Hindlimb muscle (tissue), 1 donor: ENCODE measurements around the gene CACNA1C. TPM values are rescaled to one million over a fixed set of nuclear protein-coding genes. Genes with fewer than 3 reads are reported as not detected.

Experiments used
- DNase-seq: peaks from one replicate; pipeline ENCODE4 v3.0.0-alpha.2; 2013
- polyA plus RNA-seq: library from polyadenylated mRNA; unstranded; fragments of 120-200 nt; gene quantifications from one replicate; pipeline ENCODE4 v1.2.1, GENCODE V29; 2013; ENCODE audit not compliant: insufficient read length

CACNA1C gene
- polyA plus RNA-seq, 1 donor, result 3.4 TPM

DNA sequence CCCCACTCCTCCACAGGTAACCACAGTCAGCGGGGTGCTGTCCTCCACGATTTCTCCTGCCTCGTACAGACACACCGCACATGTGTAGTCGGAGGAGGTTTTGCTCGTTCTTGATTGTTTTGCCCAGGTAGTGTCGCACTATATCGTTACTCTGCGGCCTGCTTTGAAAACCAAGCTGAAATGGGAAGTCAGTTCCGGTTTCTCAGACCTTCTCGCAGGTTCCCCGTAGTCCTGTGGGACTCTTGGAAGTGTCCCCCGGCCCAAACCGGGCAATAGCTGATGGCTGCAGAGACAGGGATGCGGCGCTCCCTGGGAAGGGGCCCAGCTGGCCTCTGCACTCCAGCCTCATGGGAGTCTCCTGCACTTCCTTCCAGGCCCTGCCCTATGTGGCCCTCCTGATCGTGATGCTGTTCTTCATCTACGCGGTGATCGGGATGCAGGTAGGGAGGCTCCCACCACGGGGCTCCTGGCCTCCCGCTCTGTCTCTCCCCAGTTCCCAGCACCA is 600.7 kb downstream of the CACNA1C start:
- no peak for DNase-seq

DNA sequence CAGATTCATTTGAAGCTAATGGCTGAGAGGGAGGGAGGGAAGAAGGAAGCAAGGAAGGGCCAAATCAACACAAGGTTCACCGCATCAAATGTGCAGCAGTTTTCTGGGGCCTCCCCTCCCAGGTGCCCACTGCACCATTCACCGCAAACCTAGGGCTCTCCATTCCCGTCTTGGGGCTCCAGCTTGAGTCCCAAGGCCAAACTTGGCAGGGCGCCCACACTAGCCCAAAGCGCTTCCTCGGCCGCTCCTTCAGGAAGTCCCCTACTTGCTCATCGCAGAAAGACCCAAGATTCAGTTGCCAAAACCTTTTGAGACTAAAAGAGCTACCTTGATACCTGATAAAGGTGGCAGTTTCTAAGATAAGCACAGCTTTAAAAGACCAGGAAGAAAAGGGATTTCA is 601.5 kb downstream of the CACNA1C start:
- no peak for DNase-seq

DNA sequence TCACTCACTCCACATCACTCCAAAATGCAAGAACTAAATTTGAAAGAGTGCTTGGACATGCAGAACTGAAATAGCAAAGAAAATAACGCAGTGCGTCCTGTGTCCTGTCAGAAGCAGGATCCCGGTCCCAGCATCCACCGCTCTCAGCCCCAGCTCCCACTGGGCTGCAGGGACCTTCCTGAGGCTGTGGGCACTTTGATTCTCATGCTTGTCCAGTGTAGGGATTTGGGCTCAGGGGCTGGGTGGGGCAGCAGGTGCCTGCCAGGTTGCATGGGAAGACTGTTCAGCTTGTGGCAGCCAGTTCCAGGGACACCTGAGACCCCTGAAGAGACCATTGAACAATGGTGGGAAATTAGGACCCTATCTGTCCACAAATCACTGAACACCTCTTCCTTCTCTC is 602.0 kb downstream of the CACNA1C start:
- DNase-seq, result no peak

DNA sequence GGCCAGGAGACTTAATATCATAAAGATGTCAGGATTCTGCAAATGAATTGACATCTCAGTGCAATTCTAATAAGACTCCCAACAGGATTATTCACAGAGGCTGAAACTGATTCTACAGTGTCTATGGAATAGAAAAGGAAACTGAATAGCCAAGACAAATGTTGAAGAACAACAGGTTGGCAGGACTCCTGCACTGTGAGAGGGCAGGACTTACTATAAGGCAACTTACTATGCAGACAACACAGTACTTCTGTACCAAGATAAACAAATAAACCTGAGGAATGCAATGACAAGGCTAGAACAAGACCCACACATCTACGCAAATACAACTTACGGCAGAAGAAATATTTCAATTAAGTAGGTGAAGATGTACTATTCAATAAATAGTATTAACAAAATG is 609.7 kb downstream of the CACNA1C start:
- DNase-seq, result no peak

DNA sequence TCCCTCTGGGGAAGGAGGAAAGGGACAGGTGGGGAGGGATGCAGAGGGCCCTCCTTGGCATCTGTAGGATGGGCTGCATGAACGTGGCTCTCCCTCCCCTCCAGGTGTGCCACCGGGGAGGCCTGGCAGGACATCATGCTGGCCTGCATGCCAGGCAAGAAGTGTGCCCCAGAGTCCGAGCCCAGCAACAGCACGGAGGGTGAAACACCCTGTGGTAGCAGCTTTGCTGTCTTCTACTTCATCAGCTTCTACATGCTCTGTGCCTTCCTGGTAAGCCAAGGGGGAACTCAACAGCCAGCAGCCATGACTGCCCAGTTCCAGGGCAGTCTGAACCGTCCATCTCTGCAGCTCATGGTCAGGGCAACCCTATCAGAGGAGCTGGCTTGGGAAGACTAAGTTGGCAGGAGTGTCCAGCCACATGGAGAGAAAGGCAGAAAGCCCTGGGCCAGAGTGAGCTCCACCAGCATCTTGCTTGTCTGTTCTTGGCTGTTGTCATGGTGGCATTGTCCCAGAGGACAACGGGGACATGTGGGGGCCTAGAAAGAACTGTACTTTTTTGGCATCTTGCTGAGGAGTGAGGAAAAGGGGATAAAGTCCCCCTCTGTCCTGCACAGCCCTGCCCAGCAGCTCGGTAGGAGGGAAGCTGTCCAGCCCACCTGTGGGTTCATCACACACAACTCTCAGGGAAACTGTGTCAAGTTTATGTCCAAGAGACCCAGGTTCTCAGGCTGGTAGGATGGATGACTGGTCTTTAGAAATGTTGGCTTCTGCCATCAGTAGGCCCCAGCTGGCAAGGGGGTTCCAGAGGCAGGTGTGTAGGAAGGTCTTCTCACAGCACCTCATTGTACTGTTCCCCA is 612.2 kb downstream of the CACNA1C start:
- DNase-seq, result no peak

DNA sequence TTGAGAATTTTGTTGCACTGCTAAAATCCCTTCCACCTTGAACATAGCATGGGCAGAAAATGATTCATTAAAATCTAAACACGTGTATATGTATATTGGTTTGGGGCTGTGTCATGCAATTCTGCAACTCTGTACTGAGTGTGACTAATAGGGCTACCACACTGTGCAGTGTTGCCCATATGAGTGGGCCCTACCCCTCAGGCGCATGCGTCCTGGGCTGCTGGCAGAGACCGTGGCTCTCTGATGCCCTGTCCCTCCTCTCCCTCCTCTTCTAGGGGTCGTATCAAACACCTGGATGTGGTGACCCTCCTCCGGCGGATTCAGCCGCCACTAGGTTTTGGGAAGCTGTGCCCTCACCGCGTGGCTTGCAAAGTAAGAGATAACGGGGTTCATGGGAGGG is 613.6 kb downstream of the CACNA1C start:
- no peak for DNase-seq

DNA sequence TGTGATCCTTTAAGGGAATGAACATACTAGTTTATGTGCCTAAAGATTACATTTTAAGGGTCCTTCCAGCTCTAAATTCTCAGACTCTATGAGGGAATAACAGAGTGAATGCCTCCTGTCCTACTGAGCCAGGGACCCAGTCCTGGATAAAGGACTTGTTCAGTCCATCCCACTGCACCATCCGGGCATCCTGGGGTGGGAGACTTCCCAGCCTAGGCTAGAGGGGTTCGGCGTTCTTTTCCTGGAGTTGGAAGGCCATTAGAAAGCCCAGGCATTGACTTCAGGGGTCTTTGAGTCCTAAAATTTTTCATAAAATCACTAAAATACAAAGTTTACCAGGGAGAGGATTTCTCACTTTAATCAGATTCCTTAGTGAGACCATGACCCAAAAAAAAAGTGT is 614.1 kb downstream of the CACNA1C start:
- no peak for DNase-seq

DNA sequence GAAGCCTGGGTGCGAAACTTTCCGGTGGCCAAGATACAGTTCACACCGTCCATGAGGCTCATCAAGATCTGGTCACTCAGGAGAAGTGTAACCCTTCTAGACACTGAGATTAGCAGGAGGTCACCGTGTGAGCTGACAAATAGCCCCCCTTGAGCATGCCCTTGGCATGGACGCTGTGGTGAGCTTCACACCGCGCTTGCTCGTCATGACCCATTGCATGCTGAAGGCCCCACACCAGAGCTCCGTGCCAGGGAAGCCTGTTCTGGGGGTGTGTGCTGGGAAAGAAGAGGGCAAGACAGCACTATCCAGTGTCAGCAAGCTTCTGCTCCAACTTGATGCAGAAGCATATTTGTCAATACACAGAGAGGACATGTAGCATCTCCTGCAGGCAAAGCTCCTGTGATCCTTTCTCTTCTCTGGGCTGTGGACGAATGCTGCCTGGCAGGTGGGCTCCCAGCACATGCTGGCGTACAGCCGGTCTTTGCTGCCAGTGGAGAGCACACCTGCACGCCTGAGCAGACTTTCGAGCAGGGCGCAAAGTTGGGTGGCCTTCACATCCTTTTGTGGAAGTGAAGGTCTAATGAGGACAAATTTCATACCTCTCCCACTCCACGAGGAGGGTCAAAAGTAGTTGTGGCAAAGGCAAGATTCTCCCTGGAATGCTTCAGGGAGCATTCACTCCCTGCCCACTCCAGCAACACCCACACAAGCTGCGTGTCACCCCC is 615.1 kb downstream of the CACNA1C start:
- DNase-seq, result no peak

DNA sequence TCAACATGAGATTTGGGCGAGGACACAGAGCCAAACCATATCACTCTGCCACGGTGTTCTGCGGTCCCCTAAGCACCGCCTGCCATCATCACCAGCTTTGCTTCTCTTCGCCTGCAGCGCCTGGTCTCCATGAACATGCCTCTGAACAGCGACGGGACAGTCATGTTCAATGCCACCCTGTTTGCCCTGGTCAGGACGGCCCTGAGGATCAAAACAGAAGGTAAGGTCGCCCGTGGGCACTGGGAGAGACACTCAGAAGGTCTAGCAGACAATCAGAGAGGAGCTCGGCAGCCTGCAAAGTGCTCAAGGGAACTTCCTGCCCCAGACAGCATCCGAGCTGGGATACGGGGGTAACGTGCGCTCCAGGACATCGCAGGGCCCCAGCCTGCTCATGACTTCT is 616.0 kb downstream of the CACNA1C start:
- no peak for DNase-seq

DNA sequence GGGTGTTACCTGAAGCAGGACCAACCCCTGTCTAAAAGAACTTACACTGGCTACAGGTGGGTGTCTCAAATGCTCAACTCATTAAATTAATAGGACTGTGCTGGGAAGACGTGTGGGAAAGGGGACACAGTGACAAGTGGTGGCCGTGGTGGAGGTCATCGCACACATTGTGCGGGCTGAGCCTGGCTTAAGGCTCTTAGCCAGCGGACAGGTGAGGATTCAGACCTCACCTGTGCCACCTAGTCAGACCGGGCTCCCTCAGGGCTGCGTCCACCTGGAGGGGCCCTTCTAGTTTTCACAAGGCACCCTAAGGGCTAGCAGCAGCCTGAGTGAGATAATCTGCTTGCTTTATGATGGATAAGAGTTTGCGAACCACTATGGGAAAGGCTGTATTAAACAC is 616.8 kb downstream of the CACNA1C start:
- DNase-seq, result no peak

DNA sequence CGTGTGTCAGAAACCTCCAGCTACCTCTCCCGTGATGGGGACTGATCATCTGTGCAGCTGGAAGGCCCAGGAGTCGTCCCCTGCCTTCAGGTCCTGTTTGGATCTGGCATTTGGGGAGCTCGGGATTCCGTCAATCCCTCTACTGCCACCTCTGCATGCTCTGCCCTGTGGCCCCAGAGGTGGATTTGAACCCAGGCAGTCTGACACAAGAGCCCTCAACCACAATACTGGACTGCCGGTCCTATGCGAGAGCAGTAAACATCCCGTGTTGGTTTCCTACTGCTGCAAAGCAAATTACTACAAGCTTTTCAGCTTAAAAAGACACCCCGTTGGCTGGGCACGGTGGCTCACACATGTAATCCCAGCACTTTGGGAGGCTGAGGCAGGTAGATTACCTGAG is 620.1 kb downstream of the CACNA1C start:
- DNase-seq, result no peak

DNA sequence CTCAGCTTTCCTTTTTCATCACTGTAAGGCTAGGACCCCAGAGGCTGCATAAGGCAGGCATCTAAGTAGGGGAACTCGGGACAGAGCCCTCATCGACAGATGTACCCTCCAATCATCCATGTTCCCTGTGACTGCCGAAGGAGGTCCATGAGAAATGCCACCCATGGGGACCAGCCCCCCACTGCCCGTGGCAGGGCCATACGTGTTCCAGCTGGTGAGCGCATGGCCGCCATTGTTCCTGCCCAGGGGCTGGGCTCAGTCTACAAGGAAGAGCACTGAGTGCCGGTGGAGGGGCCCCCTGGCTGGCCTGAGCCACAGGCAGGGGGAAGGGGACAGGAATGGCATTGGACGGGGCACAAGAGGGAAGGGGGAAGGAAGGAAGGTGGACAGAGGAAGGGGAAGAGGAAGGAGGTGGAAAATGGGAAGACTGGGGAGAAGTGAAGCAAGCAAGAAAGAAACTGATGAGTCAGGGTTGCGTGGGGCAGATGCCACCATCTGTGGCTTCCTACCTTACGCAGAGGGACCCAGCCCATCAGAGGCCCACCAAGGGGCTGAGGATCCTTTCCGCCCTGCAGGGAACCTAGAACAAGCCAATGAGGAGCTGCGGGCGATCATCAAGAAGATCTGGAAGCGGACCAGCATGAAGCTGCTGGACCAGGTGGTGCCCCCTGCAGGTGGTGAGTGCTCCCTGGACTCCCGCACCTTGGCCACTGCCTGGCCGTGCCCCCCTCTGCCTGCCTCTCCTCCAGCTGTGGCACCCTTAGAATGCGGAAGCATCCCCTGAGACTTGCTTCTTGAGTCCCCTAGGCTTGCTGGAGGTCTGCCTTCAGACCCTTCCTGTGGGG is 621.4 kb downstream of the CACNA1C start:
- no peak for DNase-seq

DNA sequence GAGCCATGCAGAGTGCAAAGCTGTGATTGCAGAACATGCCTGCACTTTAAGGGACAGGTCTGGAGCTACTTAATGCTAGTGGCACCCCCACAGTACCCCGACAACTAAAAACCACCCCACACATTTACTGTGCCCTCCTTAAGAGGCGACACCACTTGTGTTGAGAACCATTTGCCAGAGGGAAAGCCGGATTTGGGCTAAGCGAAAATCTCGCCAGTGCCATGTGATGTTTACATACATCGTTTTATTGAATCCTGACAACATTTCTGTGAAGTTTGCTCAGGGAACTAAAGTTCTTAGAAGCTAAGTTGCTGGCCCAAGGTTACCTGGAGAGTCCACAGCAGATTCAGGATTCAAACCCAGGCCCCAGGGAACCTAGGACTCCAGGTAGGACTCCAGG is 623.0 kb downstream of the CACNA1C start:
- DNase-seq, result no peak

DNA sequence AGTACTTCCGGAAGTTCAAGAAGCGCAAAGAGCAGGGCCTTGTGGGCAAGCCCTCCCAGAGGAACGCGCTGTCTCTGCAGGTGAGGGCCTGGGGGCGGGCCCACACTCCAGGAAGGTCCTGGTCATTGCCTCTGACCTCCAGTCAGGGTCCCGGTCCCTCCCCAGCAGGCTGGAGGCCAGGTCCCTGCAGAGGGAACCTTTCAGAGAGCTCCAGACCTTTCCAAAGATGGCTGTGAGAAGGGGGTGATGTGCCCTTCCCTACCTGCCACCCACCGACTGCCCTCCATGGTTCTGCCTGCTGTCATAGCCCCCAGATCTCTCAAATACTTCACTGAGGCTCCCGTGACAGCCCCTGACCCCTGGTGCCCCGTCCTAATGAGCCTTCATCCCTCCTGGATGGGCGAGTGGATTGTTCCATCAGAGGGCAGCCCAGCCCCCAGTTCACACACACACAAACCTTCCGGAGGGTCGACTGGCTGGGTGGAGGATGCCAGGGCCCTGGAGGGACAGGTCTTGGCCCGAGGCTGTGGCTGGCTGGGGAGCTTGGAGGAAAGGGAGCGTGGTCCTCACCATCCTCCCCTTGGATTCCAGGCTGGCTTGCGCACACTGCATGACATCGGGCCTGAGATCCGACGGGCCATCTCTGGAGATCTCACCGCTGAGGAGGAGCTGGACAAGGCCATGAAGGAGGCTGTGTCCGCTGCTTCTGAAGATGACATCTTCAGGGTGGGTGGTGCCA is 624.5 kb downstream of the CACNA1C start:
- DNase-seq, result no peak

DNA sequence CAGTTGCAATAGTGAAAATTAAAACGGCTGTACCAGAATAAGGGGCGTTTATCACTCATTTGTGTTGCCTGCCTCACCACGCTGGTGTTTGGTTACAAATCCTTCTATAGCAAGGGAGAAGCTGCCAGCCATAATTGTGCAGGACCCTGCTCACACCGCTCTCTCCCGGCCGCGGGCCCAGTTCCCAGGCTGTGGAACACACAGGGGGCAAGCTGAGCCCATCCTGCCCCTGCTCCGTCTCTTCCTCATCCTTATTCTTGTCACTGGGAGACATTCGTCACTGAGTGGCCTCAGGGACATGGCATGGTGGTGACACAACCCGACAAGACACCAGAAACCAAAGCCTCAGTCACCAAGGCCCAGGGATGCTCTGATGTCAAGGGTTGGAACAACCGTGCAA is 625.6 kb downstream of the CACNA1C start:
- DNase-seq, result no peak

DNA sequence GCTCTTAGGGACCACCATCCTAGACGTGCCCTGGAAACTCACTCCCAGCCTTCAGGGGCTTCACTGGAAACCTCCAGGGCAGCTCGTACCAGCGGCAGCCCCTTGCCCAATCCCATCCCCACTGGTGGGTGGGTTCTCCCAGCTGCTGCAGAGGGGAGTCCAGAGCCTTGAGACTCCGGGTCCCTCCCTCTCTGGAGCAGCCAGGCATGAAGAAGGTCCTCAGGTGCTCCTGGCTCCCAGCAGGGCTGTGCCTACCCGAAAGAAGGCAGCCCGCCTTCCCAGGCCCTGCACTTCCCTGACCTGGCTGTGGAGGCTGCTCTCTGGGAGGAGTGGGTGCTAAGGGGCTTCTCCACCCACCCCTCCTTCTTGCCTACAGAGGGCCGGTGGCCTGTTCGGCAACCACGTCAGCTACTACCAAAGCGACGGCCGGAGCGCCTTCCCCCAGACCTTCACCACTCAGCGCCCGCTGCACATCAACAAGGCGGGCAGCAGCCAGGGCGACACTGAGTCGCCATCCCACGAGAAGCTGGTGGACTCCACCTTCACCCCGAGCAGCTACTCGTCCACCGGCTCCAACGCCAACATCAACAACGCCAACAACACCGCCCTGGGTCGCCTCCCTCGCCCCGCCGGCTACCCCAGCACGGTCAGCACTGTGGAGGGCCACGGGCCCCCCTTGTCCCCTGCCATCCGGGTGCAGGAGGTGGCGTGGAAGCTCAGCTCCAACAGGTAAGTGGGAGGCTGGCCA is 626.5 kb downstream of the CACNA1C start:
- DNase-seq, result no peak

DNA sequence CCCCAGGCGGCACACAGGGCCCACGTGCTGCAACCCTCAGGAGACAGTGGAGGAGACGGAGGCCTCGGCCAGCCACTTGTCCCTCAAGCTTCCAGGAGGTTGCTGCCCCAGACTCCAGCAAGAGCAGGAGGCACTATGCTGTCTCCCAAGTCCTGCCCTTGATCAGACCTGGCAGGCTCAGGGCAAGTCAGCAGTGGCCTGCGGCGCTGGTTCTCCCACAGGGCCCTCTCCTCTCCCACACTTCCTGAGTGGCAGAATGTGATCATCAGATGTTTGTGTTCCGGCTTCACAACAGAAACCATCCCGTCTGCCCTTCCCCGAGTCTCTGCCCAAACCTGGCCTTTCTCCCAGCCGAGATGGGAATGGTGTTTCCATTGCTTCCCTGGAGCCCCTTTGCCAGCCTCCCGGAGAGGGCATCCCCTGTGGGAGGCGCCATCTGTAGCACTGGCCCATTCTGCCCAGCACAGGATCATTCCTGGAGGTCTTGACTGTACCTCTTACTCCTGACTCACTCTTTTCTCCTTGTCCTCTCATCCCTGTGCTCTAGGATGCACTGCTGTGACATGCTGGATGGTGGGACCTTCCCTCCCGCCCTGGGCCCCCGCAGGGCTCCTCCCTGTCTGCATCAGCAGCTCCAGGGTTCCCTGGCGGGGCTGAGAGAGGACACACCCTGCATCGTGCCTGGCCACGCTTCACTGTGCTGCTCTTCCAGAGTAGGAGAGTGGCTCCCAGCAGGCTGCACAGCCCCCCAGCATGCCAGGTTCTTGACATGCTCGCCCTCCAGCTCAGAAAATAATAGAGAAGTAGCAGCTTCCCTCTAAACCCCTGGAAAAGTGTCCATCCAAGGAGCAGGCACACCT is 627.3 kb downstream of the CACNA1C start:
- DNase-seq, result no peak

DNA sequence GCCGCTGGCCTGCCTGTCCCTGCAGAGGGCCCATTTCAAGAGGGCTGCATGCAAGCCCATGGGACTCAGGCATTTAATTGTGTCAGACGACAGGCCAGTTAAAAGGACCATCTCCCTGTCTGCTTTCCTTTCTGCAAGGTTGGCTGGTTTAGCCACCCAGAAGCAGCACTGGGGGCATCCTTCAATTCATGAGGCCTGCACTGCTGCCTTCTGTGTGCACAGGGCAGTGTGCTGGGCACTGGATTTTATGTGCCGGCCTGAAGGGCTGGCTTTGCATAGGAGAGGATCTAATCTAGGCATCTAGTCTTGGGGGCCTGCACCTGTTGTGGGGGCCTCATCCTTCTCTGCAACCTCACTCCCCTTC is 627.9 kb downstream of the CACNA1C start:
- no peak for DNase-seq

DNA sequence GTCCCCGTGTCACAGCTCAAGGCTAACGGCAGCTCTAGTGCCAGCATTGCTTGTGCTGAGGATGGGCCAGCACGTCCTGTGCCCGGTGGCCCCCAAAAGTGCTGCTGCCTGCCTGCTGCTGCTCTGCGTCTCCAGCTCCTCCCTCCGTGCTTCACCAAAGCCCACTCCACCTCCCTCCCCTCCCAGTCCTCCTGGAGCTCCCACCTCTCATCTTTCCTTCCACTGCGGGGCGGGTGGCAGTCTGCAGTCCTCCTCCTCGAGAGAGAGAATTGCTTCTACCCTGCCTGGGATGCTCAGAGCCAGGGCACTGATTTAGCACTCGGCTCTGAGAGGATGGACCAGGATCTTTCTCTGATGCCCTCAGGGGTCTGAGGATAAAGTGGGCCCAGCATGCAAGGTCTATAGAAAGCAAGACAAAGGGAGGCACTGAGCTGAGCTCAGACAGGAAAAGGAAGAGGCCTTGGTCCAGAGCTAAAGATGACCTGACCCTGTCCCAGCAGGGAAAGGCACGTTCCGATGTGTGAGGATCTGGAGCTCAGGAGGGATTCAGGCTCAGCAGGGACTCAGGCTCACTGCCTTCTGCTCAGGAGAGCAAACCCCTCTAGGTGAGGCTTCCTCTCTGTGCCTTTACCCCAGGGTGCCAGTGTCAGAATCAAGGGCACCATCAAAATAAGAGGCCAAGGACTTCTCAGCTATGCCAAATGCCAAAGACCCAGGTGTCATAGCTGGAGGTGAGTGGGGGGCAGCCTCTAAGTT is 628.8 kb downstream of the CACNA1C start:
- no peak for DNase-seq
